Right ventricle myocardium superior (tissue), 1 donor: ENCODE data around the gene IFIT2. TPM values are rescaled to one million over a fixed set of nuclear protein-coding genes. Genes with fewer than 3 reads are reported as not detected.
A peak's percentile ranks its signal among the peaks of the same experiment; 100 is the strongest.
"Not testable (repeated sequence)": the region's sequence is repeated elsewhere in the genome, so short reads cannot be mapped to it uniquely, and the experiment has no call there.

ENCODE experiments used
- ATAC-seq: fragments of 200-7000 bp; cut with Tn5 transposase; one replicate; pipeline ENCODE4 v1.9.1; 2020; ENCODE audit warnings: mild to moderate bottlenecking; ENCODE audit not compliant: poor library complexity
- DNase-seq: peaks from one replicate; pipeline ENCODE4 v3.0.0-alpha.2; 2020
- intact Hi-C: fragments of 100-400 bp; cut with DNase I; formaldehyde crosslinking; loops from one replicate; pipeline ENCODE4 v1.11.2; 2022
- total RNA-seq: library from RNA; stranded (reverse); fragmentation: NEBNext Ultra II Directional; extraction: Animal tissue kit (Norgen Biotek cat#: 25700); gene quantifications from one replicate; pipeline ENCODE4 v1.2.1, GENCODE V29; 2021
- donor health status: DM: no; HTN: yes; CAD: no; lungs with severe emphysema.

IFIT2 gene
- total RNA-seq, 1 donor from 2014 or later, result 4.3 TPM

GRCh38 chr10:89278034-89278535, 23.8 kb upstream of the IFIT2 start:
- ATAC-seq (peak; percentile 73), DNase-seq (no peak)
- intact Hi-C loops, result no loop called here

- no peak for ATAC-seq
- DNase-seq, result no peak
- intact Hi-C loops, result no loop called here
Observed at GRCh38 chr10:89278900-89279392, 22.9 kb upstream of the IFIT2 start.

GRCh38 chr10:89279421-89279869, 22.4 kb upstream of the IFIT2 start:
- intact Hi-C loops, result no loop called here
- ATAC-seq, result no peak

GRCh38 chr10:89280508-89280907, 21.3 kb upstream of the IFIT2 start:
- DNase-seq (no peak), ATAC-seq (no peak)
- intact Hi-C loops, result no loop called here

More at GRCh38 chr10:89279421-89279869, 22.4 kb upstream of the IFIT2 start:
- DNase-seq, result no peak

GRCh38 chr10:89281606-89282395, 20.0 kb upstream of the IFIT2 start:
- intact Hi-C loops, result no loop called here
- no peak for ATAC-seq
- no peak for DNase-seq

GRCh38 chr10:89283025-89283935, 18.6 kb upstream of the IFIT2 start:
- intact Hi-C loops, result no loop called here
- DNase-seq, result no peak
- ATAC-seq, result peak; percentile 65

GRCh38 chr10:89283936-89284475, 17.8 kb upstream of the IFIT2 start:
- intact Hi-C loops, result no loop called here
- ATAC-seq, result peak; percentile 94
- DNase-seq, result peak; percentile 67

GRCh38 chr10:89284711-89285110, 17.1 kb upstream of the IFIT2 start:
- intact Hi-C loops, ATAC-seq: not testable (repeated sequence)

GRCh38 chr10:89285303-89285702, 16.5 kb upstream of the IFIT2 start:
- ATAC-seq, DNase-seq, intact Hi-C loops: not testable (repeated sequence)

More at GRCh38 chr10:89284711-89285110, 17.1 kb upstream of the IFIT2 start:
- DNase-seq, result not testable (repeated sequence)

GRCh38 chr10:89294721-89295239, 7.1 kb upstream of the IFIT2 start:
- DNase-seq, result no peak
- intact Hi-C loops, result no loop called here
- no peak for ATAC-seq

GRCh38 chr10:89295597-89295996, 6.2 kb upstream of the IFIT2 start:
- intact Hi-C loops, result no loop called here

GRCh38 chr10:89296220-89296648, 5.6 kb upstream of the IFIT2 start:
- intact Hi-C loops, result no loop called here
- ATAC-seq, result peak; percentile 86
- peak; percentile 46 for DNase-seq

More at GRCh38 chr10:89295597-89295996, 6.2 kb upstream of the IFIT2 start:
- DNase-seq (no peak), ATAC-seq (peak; percentile 50)

GRCh38 chr10:89297356-89297755, 4.5 kb upstream of the IFIT2 start:
- DNase-seq (no peak), ATAC-seq (no peak)
- intact Hi-C loops, result no loop called here

- DNase-seq, result no peak
- intact Hi-C loops, result no loop called here
- ATAC-seq, result no peak
Observed at GRCh38 chr10:89297791-89298190, 4.1 kb upstream of the IFIT2 start.

GRCh38 chr10:89299031-89299430, 2.8 kb upstream of the IFIT2 start:
- intact Hi-C loops, result no loop called here
- ATAC-seq (no peak), DNase-seq (no peak)

- intact Hi-C loops, result no loop called here
- ATAC-seq (peak; percentile 71), DNase-seq (no peak)
Observed at GRCh38 chr10:89301232-89301631, 614 bp upstream of the IFIT2 start.

GRCh38 chr10:89302625-89303024, 779 bp downstream of the IFIT2 start:
- peak; percentile 43 for ATAC-seq
- no peak for DNase-seq
- intact Hi-C loops, result no loop called here

GRCh38 chr10:89303161-89303560, 1.3 kb downstream of the IFIT2 start:
- ATAC-seq (no peak), DNase-seq (no peak)
- intact Hi-C loops, result no loop called here

- intact Hi-C loops, result no loop called here
- DNase-seq, result no peak
- no peak for ATAC-seq
Observed at GRCh38 chr10:89304026-89304425, 2.2 kb downstream of the IFIT2 start.
